ENCODE data around the gene CLEC4M. TPM values are rescaled to one million over a fixed set of nuclear protein-coding genes. Genes with fewer than 3 reads are reported as not detected.

CLEC4M gene
- not detected in 2 replicates for total RNA-seq

GRCh38 chr19:7762719-7763293 is at the start of gene CLEC4M:
TSS of gene CLEC4M (plus strand) at chr19:7763243. CDS start at chr19:7763267, 24 bp downstream.
- Mint-ChIP-seq H3K27me3 (ENCODE audit: insufficient read depth) (peaks cover 5% of the 10 kb centered on the region), H3K4me3 (no peak within 1 kb of the TSS), H3K27ac (no peak within 1 kb of the TSS), H3K4me1 (ENCODE audit: low read depth) (no peaks in the 10 kb centered on the region), H3K9me3 (peaks cover 28% of the 10 kb centered on the region), H3K36me3 (ENCODE audit: low read depth) (no peaks in the 10 kb centered on the region)
- DNase-seq (ENCODE audit: low spot score), result no peak
- intact Hi-C loops (cut with micrococcal nuclease), result no loop called here

DNA sequence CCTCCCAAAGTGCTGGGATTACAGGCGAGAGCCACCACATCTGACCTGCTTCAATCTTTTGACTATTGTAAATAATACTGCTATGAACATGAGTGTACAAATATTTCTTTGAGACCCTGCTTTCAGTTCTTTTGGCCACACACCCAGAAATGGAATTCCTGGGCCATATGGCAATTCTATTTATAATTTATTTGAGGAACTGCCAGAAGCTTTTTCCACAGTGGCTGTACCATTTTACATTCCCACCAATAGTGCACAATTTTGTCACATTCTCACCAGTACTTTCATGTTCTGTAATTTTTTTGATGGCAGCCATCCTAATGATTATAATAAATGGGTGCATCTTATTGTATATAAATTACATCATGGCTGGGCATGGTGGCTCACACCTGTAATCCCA is 47.4 kb upstream of the CLEC4M start:
- H3K36me3 Mint-ChIP-seq (ENCODE audit: low read depth), result no peaks in the 10 kb centered on the region
- peaks cover 6% of the 10 kb centered on the region for H3K9me3 Mint-ChIP-seq
- no peaks in the 10 kb centered on the region for H3K4me1 Mint-ChIP-seq (ENCODE audit: low read depth)
- no peak overlapping the region for H3K27ac Mint-ChIP-seq
- no peaks in the 10 kb centered on the region for H3K27me3 Mint-ChIP-seq (ENCODE audit: insufficient read depth)
- no peak for DNase-seq (ENCODE audit: low spot score)
- intact Hi-C loops (cut with micrococcal nuclease), result no loop called here
- H3K4me3 Mint-ChIP-seq, result no peak overlapping the region

- no peak overlapping the region for H3K4me3 Mint-ChIP-seq
- H3K9me3 Mint-ChIP-seq, result peaks cover 6% of the 10 kb centered on the region
- intact Hi-C loops (cut with micrococcal nuclease), result no loop called here
- DNase-seq (ENCODE audit: low spot score), result no peak
- H3K4me1 Mint-ChIP-seq (ENCODE audit: low read depth), result no peaks in the 10 kb centered on the region
- no peak overlapping the region for H3K27ac Mint-ChIP-seq
- H3K27me3 Mint-ChIP-seq (ENCODE audit: insufficient read depth), result no peaks in the 10 kb centered on the region
- H3K36me3 Mint-ChIP-seq (ENCODE audit: low read depth), result no peaks in the 10 kb centered on the region
Measured at GRCh38 chr19:7716762-7717161, 46.3 kb upstream of the CLEC4M start.

- Mint-ChIP-seq H3K27ac (no peak overlapping the region), H3K4me1 (ENCODE audit: low read depth) (no peaks in the 10 kb centered on the region), H3K4me3 (no peak overlapping the region), H3K27me3 (ENCODE audit: insufficient read depth) (no peaks in the 10 kb centered on the region), H3K9me3 (peaks cover 6% of the 10 kb centered on the region), H3K36me3 (ENCODE audit: low read depth) (no peaks in the 10 kb centered on the region)
- intact Hi-C loops (cut with micrococcal nuclease), result no loop called here
- DNase-seq (ENCODE audit: low spot score), result no peak
Measured at GRCh38 chr19:7718668-7719067, 44.4 kb upstream of the CLEC4M start.

GRCh38 chr19:7720351-7720750 is 42.7 kb upstream of the CLEC4M start:
- DNase-seq (ENCODE audit: low spot score), result no peak
- no peak overlapping the region for H3K4me3 Mint-ChIP-seq
- peaks cover 2% of the 10 kb centered on the region for H3K27me3 Mint-ChIP-seq (ENCODE audit: insufficient read depth)
- H3K9me3 Mint-ChIP-seq, result peaks cover 6% of the 10 kb centered on the region
- intact Hi-C loops (cut with micrococcal nuclease), result no loop called here
- H3K36me3 Mint-ChIP-seq (ENCODE audit: low read depth), result no peaks in the 10 kb centered on the region
- H3K4me1 Mint-ChIP-seq (ENCODE audit: low read depth), result no peaks in the 10 kb centered on the region
- no peak overlapping the region for H3K27ac Mint-ChIP-seq

DNA sequence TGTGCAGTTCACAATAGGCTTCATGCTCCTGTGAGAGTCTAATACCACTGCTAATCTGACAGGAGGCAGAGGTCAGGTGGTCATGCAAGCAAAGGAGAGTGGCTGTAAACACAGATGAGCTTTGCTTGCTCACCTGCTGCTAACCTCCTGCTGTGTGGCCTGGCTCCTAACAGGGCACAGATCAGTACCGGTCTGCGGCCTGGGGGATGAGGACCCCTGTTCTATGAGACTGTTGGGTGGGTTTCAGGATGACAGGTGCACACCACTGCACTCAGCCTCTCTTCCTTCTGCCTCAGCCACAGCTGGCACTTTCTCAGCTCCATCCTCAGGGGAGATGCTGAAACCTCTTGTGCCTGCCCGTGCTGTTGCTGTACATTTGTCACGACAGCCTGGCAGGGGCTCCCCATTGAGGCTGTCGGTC is 40.8 kb upstream of the CLEC4M start:
- no peak for DNase-seq (ENCODE audit: low spot score)
- no peak overlapping the region for H3K4me3 Mint-ChIP-seq
- no peaks in the 10 kb centered on the region for H3K9me3 Mint-ChIP-seq
- H3K27ac Mint-ChIP-seq, result no peak overlapping the region
- no peaks in the 10 kb centered on the region for H3K36me3 Mint-ChIP-seq (ENCODE audit: low read depth)
- peaks cover 6% of the 10 kb centered on the region for H3K27me3 Mint-ChIP-seq (ENCODE audit: insufficient read depth)
- intact Hi-C loops (cut with micrococcal nuclease), result no loop called here
- no peaks in the 10 kb centered on the region for H3K4me1 Mint-ChIP-seq (ENCODE audit: low read depth)

- Mint-ChIP-seq H3K36me3 (ENCODE audit: low read depth) (no peaks in the 10 kb centered on the region), H3K4me1 (ENCODE audit: low read depth) (no peaks in the 10 kb centered on the region), H3K4me3 (no peak overlapping the region), H3K9me3 (no peaks in the 10 kb centered on the region), H3K27me3 (ENCODE audit: insufficient read depth) (peaks cover 31% of the 10 kb centered on the region), H3K27ac (no peak overlapping the region)
- DNase-seq (ENCODE audit: low spot score), result no peak
- intact Hi-C loops (cut with micrococcal nuclease), result no loop called here
Measured at GRCh38 chr19:7725791-7726190, 37.3 kb upstream of the CLEC4M start.

- intact Hi-C loops (cut with micrococcal nuclease), result no loop called here
- Mint-ChIP-seq H3K27ac (no peak overlapping the region), H3K4me3 (no peak overlapping the region), H3K9me3 (no peaks in the 10 kb centered on the region), H3K4me1 (ENCODE audit: low read depth) (no peaks in the 10 kb centered on the region), H3K27me3 (ENCODE audit: insufficient read depth) (peaks cover 39% of the 10 kb centered on the region), H3K36me3 (ENCODE audit: low read depth) (no peaks in the 10 kb centered on the region)
- no peak for DNase-seq (ENCODE audit: low spot score)
Measured at GRCh38 chr19:7729211-7729610, 33.8 kb upstream of the CLEC4M start.

- H3K27ac Mint-ChIP-seq, result no peak overlapping the region
- H3K36me3 Mint-ChIP-seq (ENCODE audit: low read depth), result no peaks in the 10 kb centered on the region
- no peaks in the 10 kb centered on the region for H3K9me3 Mint-ChIP-seq
- peaks cover 42% of the 10 kb centered on the region for H3K27me3 Mint-ChIP-seq (ENCODE audit: insufficient read depth)
- DNase-seq (ENCODE audit: low spot score), result no peak
- no peak overlapping the region for H3K4me3 Mint-ChIP-seq
- H3K4me1 Mint-ChIP-seq (ENCODE audit: low read depth), result no peaks in the 10 kb centered on the region
- intact Hi-C loops (cut with micrococcal nuclease), result no loop called here
Measured at GRCh38 chr19:7729831-7730285, 33.2 kb upstream of the CLEC4M start.

DNA sequence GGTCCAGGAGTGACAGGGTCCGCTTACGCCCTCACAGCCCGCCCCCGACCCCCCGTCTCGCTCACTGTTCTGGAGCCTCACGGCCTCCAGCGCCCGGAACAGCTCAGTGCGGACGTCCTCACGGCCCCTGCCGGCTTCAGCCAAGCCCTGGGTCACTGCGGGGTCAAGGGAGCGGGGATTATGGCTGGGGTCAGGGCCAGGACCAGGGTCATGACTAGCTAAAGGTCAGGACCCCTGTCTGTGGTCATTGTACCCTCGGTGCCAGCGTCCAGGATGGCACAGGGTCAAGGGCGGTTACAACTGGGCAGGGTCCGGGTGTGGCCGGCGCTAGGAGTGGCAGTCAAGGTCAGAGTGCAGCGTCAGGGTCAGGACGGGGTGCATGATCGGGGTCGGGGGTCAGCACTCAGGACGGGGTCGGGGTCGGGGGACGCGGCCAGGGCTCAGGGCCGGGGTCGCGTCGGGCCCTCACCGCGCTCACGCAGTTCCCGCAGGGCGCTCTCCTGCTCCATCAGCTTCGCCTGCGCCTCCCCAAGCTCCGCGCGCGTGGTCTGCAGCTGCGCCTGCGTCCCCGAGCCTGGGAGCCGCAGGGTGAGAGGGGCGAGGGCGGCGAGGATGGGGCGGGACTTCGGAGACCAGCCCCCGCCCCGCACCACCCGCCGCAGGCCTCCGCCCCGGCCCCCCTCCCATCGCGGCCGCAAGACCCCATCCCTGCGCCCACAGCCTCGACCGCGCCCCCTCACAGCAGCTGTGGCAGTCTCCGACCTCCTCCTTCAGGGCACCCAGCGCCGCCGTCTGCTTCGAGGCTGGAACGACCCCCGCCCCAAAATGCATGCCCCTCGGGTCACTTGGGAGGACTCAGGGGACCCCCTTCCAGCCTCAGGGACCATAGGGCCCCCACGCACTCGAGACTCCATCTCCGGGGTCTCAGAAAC is 32.5 kb upstream of the CLEC4M start:
- Mint-ChIP-seq H3K27me3 (ENCODE audit: insufficient read depth) (peaks cover 44% of the 10 kb centered on the region), H3K4me3 (no peak overlapping the region)
- intact Hi-C loops (cut with micrococcal nuclease), result no loop called here

GRCh38 chr19:7731218-7731595 is 31.8 kb upstream of the CLEC4M start:
- intact Hi-C loops (cut with micrococcal nuclease), result no loop called here
- Mint-ChIP-seq H3K4me1 (ENCODE audit: low read depth) (no peaks in the 10 kb centered on the region), H3K36me3 (ENCODE audit: low read depth) (no peaks in the 10 kb centered on the region), H3K4me3 (no peak overlapping the region), H3K9me3 (no peaks in the 10 kb centered on the region), H3K27ac (no peak overlapping the region), H3K27me3 (ENCODE audit: insufficient read depth) (peaks cover 44% of the 10 kb centered on the region)
- no peak for DNase-seq (ENCODE audit: low spot score)

More for the DNA sequence above, 32.5 kb upstream of the CLEC4M start:
- Mint-ChIP-seq H3K27ac (no peak overlapping the region), H3K9me3 (no peaks in the 10 kb centered on the region), H3K36me3 (ENCODE audit: low read depth) (no peaks in the 10 kb centered on the region), H3K4me1 (ENCODE audit: low read depth) (no peaks in the 10 kb centered on the region)
- no peak for DNase-seq (ENCODE audit: low spot score)

DNA sequence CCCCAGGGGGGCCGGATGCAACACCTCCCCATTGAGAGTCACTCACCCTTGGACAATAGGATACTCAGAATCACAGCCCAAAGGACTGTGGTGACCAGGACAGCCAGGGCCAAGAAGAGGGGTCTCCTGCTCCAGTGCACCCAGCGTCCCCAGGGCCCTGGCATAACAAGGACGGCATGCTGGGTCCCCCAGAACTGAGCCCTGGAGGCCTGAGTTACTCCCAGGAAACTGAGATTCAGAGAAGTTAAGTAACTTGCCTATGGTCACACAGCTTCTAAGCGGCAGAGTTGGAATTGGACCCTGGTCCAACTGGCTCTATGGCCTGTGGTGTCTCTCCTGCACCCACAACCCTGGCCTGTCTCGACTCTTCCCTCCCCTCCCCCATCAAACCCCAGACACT is 31.4 kb upstream of the CLEC4M start:
- H3K27ac Mint-ChIP-seq, result no peak overlapping the region
- intact Hi-C loops (cut with micrococcal nuclease), result no loop called here
- no peak overlapping the region for H3K4me3 Mint-ChIP-seq
- H3K27me3 Mint-ChIP-seq (ENCODE audit: insufficient read depth), result peaks cover 46% of the 10 kb centered on the region
- H3K4me1 Mint-ChIP-seq (ENCODE audit: low read depth), result no peaks in the 10 kb centered on the region
- no peak for DNase-seq (ENCODE audit: low spot score)
- no peaks in the 10 kb centered on the region for H3K36me3 Mint-ChIP-seq (ENCODE audit: low read depth)
- H3K9me3 Mint-ChIP-seq, result no peaks in the 10 kb centered on the region

GRCh38 chr19:7732045-7732444 is 31.0 kb upstream of the CLEC4M start, which contains the start of gene CLEC4G:
TSS of gene CLEC4G (minus strand) at chr19:7732110. CDS start at chr19:7732102, 8 bp downstream.
- H3K27me3 Mint-ChIP-seq (ENCODE audit: insufficient read depth), result peaks cover 44% of the 10 kb centered on the region

More at GRCh38 chr19:7732045-7732444, 31.0 kb upstream of the CLEC4M start, which contains the start of gene CLEC4G:
- H3K9me3 Mint-ChIP-seq, result no peaks in the 10 kb centered on the region
- H3K4me1 Mint-ChIP-seq (ENCODE audit: low read depth), result no peaks in the 10 kb centered on the region
- DNase-seq (ENCODE audit: low spot score), result no peak
- intact Hi-C loops (cut with micrococcal nuclease), result no loop called here
- no peaks in the 10 kb centered on the region for H3K36me3 Mint-ChIP-seq (ENCODE audit: low read depth)
- no peak within 1 kb of the TSS for H3K4me3 Mint-ChIP-seq
- no peak within 1 kb of the TSS for H3K27ac Mint-ChIP-seq
